SH-SY5Y (cell line): ENCODE measurements around the gene C1QTNF2.

Source experiments
- GATA2 ChIP-seq: IDR thresholded peaks from 2 replicates; pipeline ENCODE4 v1.6.1; 2011; ENCODE audit warnings: mild to moderate bottlenecking, low read depth, low read length
- GATA3 ChIP-seq: IDR thresholded peaks from 2 replicates; pipeline ENCODE4 v1.6.1; 2011; ENCODE audit warnings: low read depth, mild to moderate bottlenecking, low read length, moderate library complexity

- TF ChIP-seq GATA2 = no peak
- no peak for TF ChIP-seq GATA3
These were observed 21.0 kb downstream of the C1QTNF2 start for GRCh38 chr5:160349249-160349934.
